NB4 (cell line): ENCODE results near the gene ACLY.

ENCODE experiments used
- CTCF ChIP-seq: IDR thresholded peaks from one replicate; pipeline ENCODE4 v1.5.1; 2012; ENCODE audit warnings: low read depth, low read length
- MAX ChIP-seq: IDR thresholded peaks from 2 replicates; pipeline ENCODE4 v1.6.1; 2011; ENCODE audit warnings: low read depth, low read length
- MYC ChIP-seq: IDR thresholded peaks from 2 replicates; pipeline ENCODE4 v1.6.1; 2011; ENCODE audit warnings: low read depth, low read length
- POLR2A ChIP-seq: IDR thresholded peaks from 2 replicates; pipeline ENCODE4 v1.6.1; 2011; ENCODE audit warnings: mild to moderate bottlenecking; ENCODE audit not compliant: insufficient read length; ENCODE audit errors: extremely low read depth

GRCh38 chr17:41957869-41958439, 39.2 kb upstream of the ACLY start:
- no peak for TF ChIP-seq CTCF
- no peak for TF ChIP-seq MYC
- TF ChIP-seq POLR2A = no peak
- no peak for TF ChIP-seq MAX
